H54 (cell line): ENCODE data around the gene PLEKHM3.

Experiments
- DNase-seq: peaks from one replicate; pipeline ENCODE4 v3.0.0; 2011; ENCODE audit warnings: low spot score, mixed read lengths; ENCODE audit not compliant: insufficient read length
- FAIRE-seq: peaks from 3 replicates; lab custom pipeline; 2011; peaks lifted over from hg19 to GRCh38; lab: Jason Lieb, UNC
- POLR2A ChIP-seq: IDR thresholded peaks from 2 replicates; pipeline ENCODE4 v1.6.1; 2011; ENCODE audit warnings: low read depth, mild to moderate bottlenecking, low read length

The PLEKHM3 gene

GRCh38 chr2:207791579-207792243 is 233.6 kb downstream of the PLEKHM3 start:
- DNase-seq (no peak), FAIRE-seq (no peak)
- no peak for TF ChIP-seq POLR2A

- DNase-seq (no peak), FAIRE-seq (no peak)
- no peak for TF ChIP-seq POLR2A
Observed at GRCh38 chr2:207790898-207791297, 234.4 kb downstream of the PLEKHM3 start.

- FAIRE-seq (no peak), DNase-seq (no peak)
- TF ChIP-seq POLR2A, result no peak
Observed at GRCh38 chr2:207787800-207788199, 237.5 kb downstream of the PLEKHM3 start.

- FAIRE-seq (no peak), DNase-seq (no peak)
Observed at GRCh38 chr2:207787017-207787416, 238.3 kb downstream of the PLEKHM3 start.

GRCh38 chr2:207784898-207785297 is 240.4 kb downstream of the PLEKHM3 start:
- TF ChIP-seq POLR2A, result no peak
- no peak for FAIRE-seq

More at GRCh38 chr2:207787017-207787416, 238.3 kb downstream of the PLEKHM3 start:
- no peak for TF ChIP-seq POLR2A

GRCh38 chr2:207783514-207783913 is 241.8 kb downstream of the PLEKHM3 start:
- TF ChIP-seq POLR2A, result no peak
- DNase-seq (no peak), FAIRE-seq (no peak)

More at GRCh38 chr2:207784898-207785297, 240.4 kb downstream of the PLEKHM3 start:
- no peak for DNase-seq

GRCh38 chr2:207782238-207783030 is 242.9 kb downstream of the PLEKHM3 start:
- TF ChIP-seq POLR2A, result no peak
- FAIRE-seq, result no peak
- no peak for DNase-seq

GRCh38 chr2:207779523-207779922 is 245.8 kb downstream of the PLEKHM3 start:
- no peak for TF ChIP-seq POLR2A
- DNase-seq (no peak), FAIRE-seq (no peak)

GRCh38 chr2:207778298-207778882 is 246.9 kb downstream of the PLEKHM3 start:
- DNase-seq, result no peak
- no peak for TF ChIP-seq POLR2A
- no peak for FAIRE-seq

- no peak for TF ChIP-seq POLR2A
- FAIRE-seq, result no peak
- DNase-seq, result no peak
Observed at GRCh38 chr2:207777124-207777523, 248.2 kb downstream of the PLEKHM3 start.

GRCh38 chr2:207775473-207775872 is 249.9 kb downstream of the PLEKHM3 start:
- DNase-seq, result no peak
- no peak for TF ChIP-seq POLR2A

GRCh38 chr2:207772844-207773205 is 252.5 kb downstream of the PLEKHM3 start:
- no peak for FAIRE-seq
- TF ChIP-seq POLR2A, result no peak
- no peak for DNase-seq

More at GRCh38 chr2:207775473-207775872, 249.9 kb downstream of the PLEKHM3 start:
- no peak for FAIRE-seq

GRCh38 chr2:207772081-207772843 is 253.1 kb downstream of the PLEKHM3 start:
- DNase-seq (no peak), FAIRE-seq (no peak)
- no peak for TF ChIP-seq POLR2A

GRCh38 chr2:207771421-207771820 is 253.9 kb downstream of the PLEKHM3 start:
- no peak for FAIRE-seq
- DNase-seq, result no peak
- TF ChIP-seq POLR2A, result no peak
